Activated naive CD4-positive, alpha-beta T cell treated with anti-CD3 and anti-CD28 coated beads, Interleukin-2, amount 50 U/mL, for 24 hours (primary cell): ENCODE data around the gene REX1BD.

Experiments
- H3K27ac Mint-ChIP-seq: one replicate; pipeline ENCODE4 v1.8.0; 2021; ENCODE audit warnings: mild to moderate bottlenecking, mixed read lengths
- H3K27me3 Mint-ChIP-seq: one replicate; pipeline ENCODE4 v1.8.0; 2021; ENCODE audit warnings: mixed read lengths
- H3K36me3 Mint-ChIP-seq: one replicate; pipeline ENCODE4 v1.8.0; 2021; ENCODE audit warnings: mixed read lengths
- H3K4me1 Mint-ChIP-seq: one replicate; pipeline ENCODE4 v1.8.0; 2021; ENCODE audit warnings: mixed read lengths
- H3K4me3 Mint-ChIP-seq: one replicate; pipeline ENCODE4 v1.8.0; 2021; ENCODE audit warnings: mild to moderate bottlenecking, mixed read lengths
- H3K9me3 Mint-ChIP-seq: one replicate; pipeline ENCODE4 v1.8.0; 2021; ENCODE audit warnings: mixed read lengths

REX1BD gene

DNA sequence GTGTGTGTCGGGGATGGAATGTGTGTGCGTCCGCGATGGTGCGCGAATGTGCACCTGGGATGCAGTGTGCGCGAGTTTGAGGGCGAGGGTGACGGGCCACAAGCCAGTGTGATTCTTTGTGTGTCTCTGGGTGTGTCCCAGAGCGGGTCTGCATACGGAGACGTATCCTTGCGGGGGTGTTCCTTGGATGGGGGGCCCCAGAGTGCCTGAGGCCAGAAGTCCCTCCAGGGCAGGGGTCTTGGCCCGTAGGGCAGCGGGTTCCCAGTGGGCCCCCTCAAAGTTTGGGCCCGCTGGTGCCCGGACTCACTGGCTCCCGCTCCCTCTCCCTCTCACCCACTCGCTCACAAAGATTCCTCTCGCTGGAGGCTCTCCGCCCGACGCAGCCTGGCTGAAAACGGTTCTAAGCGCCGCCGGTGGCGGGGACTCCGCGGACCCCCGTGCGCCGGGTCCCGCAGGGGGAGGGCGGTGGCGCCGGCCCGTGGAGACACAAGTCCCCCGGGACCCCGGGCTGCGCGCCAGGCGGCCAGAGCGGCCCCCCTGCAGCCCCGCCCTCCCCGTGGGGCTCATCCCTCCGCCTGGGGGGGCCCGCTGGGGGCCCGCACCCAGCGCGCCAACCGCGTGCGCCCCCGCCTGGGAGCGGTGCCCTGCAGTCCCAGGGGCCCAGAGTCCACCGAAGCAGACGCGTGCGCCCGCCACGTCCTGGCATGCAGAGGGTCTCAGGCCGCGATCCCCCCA lies 17.1 kb downstream of the REX1BD start:
- Mint-ChIP-seq H3K27ac (peak overlapping the region; percentile 67), H3K27me3 (peaks cover 36% of the 10 kb centered on the region), H3K4me1 (peaks cover 14% of the 10 kb centered on the region), H3K9me3 (no peaks in the 10 kb centered on the region), H3K4me3 (peak overlapping the region; percentile 72), H3K36me3 (no peaks in the 10 kb centered on the region)

DNA sequence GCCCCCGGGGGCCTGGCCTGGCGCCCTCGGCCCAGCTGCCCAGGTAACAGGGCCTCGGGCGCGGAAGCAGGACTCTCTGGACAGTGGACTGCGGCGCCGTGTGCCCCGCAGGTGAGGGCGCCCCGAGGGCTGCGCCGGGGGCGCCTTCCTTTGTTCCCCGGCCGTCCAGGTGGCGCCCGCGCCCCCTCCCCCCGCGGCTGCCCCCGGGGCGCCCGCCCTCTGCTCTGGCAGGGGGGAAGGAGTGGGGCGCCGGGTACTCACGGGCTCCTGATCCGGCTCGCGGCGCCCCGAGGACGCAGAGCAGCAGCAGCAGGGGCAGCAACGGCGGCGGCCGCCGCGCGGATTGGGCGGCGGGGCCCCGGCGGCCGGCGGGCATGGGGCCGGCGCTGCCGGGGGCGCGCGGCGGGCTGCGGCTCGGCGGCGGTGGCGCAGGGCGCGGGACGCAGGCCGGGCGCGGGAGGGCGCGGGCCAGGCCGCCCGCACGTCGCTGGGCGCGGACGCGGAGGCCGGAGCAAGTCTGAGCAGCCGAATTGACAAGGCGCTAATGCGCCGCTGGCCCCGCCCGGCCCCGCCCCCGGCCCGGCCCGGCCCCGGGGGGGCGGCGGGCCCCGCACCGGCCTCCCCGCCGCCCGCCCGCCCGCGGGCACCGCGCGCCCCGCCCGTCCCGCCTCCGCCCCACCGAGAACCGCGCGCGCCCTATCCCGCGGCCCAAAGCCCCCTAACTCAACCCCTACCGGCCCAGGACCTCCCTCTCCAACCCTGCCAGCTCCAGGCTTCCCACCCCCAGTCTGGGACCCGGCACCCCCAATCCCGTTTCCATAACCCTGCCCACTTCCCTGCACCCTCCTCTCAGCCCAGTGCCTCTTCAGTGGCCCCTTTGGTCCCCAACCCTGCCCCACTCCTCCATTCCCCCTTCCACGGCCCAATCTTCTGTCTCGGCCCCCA lies 18.0 kb downstream of the REX1BD start, which contains the start of gene CRLF1:
TSS of gene CRLF1 (minus strand) at position 519 of the 945 bp plus-strand sequence. CDS start at position 376, 143 bp downstream.
- Mint-ChIP-seq H3K4me3 (no peak within 1 kb of the TSS), H3K27ac (no peak within 1 kb of the TSS), H3K9me3 (no peaks in the 10 kb centered on the region), H3K27me3 (peaks cover 41% of the 10 kb centered on the region), H3K4me1 (peaks cover 19% of the 10 kb centered on the region), H3K36me3 (no peaks in the 10 kb centered on the region)

DNA sequence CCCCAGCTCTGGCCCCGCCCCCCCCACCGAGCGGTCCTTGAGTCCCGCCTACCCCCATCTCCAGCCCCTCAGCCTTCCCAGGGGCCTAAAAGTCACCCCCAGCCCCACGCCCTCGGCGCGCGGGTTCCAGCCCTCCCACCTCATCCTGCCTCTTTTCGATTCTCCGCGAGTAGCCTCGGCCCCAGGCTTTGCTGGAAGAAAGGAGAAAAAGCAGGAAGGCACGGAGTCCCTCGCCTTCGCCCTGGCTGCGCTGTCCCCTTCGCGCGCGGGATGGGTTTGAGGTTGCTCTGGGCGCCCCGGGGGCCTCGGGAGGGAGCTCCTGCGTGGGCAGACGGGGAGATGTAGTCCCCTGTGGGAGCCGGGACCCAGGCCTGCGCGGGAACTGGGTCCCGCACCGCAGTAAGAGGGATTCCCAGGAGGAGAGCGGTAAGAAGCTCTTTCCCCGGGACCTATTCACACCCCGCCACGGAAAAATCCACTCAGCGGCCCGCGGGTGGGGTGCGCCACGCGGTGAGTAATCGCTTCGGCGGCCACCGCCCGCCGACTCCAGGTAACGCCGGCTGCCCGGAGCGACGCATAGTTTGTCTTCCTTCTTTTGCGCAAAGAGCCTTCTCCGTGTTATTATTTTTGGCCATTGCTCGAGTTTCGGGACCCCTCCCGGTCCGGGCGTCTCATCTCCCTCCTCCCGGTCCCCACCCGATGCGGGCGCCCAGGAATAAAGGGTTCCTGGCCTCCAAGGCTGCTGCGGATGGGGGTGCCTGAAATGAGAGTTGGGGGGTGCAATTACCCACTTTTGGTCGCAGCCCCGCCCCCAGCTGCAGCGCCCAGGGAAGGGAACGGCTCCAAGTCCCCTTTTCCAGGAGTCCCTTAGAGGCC lies 18.9 kb downstream of the REX1BD start:
- Mint-ChIP-seq H3K36me3 (no peaks in the 10 kb centered on the region), H3K9me3 (no peaks in the 10 kb centered on the region), H3K27ac (no peak overlapping the region), H3K27me3 (peaks cover 39% of the 10 kb centered on the region), H3K4me3 (no peak overlapping the region), H3K4me1 (peaks cover 26% of the 10 kb centered on the region)

DNA sequence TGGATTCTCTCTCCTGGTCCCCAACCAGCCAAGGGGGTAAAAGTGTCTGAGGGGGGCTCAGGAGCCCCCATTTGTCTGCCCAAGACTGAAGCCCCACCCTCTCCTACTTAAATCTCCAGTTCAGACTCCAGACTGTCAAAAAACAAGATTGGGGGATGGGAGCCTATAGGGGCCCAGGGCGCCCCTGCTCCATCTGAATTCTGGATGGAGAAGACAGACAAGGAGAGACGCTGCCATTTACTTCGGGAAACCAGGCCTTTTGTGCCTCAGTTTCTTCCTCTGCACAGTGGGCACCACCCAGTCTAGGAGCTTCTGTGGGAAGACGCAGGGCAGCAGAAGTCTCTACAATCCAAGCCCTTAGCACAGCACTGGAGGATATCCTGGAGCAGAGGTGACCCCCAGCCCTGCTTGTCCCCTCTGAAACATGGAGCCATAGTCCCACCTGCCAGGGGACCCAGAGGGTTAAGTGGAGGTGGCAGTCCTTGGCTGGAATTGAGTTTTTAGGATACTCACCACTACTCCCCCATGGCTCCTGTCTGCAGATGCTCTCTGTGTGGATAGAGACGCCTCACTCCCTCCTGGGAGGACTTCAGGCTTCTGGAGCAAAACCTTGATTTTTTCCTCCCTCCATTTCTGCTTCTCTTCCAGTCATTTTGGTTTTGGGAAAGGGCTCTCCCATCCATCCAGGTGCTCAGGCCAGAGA lies 19.7 kb downstream of the REX1BD start:
- Mint-ChIP-seq H3K27ac (no peak overlapping the region), H3K36me3 (no peaks in the 10 kb centered on the region), H3K9me3 (no peaks in the 10 kb centered on the region), H3K4me1 (peaks cover 26% of the 10 kb centered on the region), H3K4me3 (no peak overlapping the region), H3K27me3 (peaks cover 37% of the 10 kb centered on the region)

DNA sequence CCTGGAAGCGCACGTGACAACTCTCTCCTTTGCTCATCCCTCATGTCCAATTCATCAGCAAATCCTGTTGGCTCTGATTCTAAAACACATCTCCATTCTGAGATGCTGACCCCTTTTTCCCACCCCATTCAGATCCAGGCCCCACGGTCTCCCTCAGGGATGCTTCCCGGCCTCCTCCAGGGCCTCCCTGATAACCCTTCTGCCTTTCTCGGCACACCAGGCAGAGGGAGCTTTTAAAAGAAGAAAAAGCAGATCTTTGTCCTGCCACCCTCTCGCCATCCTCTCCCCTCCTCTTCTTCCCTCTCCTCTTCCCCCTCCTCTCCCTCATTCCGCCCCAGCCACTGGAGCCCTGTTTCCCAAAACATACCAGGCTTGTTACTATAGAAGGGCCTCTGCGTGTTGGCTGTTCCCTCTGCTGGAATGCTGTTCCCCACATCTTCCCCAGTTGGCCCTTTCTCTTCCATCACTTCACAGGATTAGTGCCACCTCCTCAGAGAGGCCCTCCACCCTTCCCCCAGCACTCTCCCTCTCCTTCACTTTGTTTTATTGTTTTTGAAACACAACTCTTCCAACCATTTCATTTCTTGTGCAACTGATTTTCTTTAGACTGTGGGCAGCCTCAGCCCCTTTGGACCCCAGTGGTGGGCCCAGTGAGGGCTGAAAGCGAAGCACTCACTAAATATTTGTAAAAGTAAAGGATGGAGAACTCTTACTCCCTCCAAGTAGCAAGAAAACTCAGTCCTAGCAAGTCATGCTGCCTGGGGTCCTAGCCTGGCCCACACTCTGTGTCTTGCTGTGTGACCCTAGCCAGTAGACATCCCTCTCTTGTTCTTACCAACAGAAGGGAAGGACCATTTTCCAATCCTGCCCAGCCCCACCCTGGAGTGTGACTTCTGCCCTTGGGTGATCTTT lies 20.5 kb downstream of the REX1BD start:
- Mint-ChIP-seq H3K9me3 (no peaks in the 10 kb centered on the region), H3K36me3 (no peaks in the 10 kb centered on the region), H3K4me1 (peaks cover 28% of the 10 kb centered on the region), H3K27ac (no peak overlapping the region), H3K27me3 (peaks cover 40% of the 10 kb centered on the region), H3K4me3 (no peak overlapping the region)

DNA sequence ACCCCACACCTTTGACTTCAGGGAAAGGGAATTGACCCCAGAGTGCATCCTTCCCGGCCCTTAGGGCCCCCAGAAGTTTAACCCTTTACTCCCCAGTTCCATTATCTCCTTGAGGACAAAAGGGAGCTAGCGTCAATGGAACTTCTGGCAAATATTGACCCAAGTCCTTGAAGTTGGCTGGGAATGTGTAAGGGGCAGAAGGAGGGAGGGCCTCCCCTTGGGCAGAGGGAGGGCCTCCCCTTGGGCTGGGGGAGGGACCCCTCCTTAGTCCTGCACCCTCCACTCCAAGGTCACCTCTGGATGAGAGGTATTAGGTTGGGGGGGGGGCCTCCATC lies 21.1 kb downstream of the REX1BD start:
- Mint-ChIP-seq H3K9me3 (no peaks in the 10 kb centered on the region), H3K4me1 (peaks cover 28% of the 10 kb centered on the region), H3K4me3 (no peak overlapping the region), H3K36me3 (no peaks in the 10 kb centered on the region), H3K27me3 (peaks cover 44% of the 10 kb centered on the region), H3K27ac (no peak overlapping the region)

DNA sequence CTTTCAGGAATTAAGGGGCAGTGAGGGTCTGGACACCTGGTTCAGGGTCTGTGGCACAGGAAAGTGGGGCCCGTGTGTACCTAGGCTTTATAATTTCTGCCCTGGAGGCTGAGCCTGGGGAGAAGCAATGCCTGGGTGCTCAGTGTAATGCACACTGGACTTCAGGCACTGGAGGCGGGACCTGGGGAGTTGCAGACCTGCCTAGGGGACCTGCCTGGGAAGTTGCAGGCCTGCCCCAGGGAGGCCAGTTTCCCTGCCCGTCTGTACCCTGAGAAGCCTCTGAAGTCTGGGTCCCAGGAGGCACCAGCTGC lies 21.6 kb downstream of the REX1BD start:
- no peaks in the 10 kb centered on the region for H3K36me3 Mint-ChIP-seq
- H3K4me1 Mint-ChIP-seq = peaks cover 28% of the 10 kb centered on the region
- peaks cover 45% of the 10 kb centered on the region for H3K27me3 Mint-ChIP-seq
- no peaks in the 10 kb centered on the region for H3K9me3 Mint-ChIP-seq
- H3K27ac Mint-ChIP-seq = no peak overlapping the region
- H3K4me3 Mint-ChIP-seq = no peak overlapping the region

DNA sequence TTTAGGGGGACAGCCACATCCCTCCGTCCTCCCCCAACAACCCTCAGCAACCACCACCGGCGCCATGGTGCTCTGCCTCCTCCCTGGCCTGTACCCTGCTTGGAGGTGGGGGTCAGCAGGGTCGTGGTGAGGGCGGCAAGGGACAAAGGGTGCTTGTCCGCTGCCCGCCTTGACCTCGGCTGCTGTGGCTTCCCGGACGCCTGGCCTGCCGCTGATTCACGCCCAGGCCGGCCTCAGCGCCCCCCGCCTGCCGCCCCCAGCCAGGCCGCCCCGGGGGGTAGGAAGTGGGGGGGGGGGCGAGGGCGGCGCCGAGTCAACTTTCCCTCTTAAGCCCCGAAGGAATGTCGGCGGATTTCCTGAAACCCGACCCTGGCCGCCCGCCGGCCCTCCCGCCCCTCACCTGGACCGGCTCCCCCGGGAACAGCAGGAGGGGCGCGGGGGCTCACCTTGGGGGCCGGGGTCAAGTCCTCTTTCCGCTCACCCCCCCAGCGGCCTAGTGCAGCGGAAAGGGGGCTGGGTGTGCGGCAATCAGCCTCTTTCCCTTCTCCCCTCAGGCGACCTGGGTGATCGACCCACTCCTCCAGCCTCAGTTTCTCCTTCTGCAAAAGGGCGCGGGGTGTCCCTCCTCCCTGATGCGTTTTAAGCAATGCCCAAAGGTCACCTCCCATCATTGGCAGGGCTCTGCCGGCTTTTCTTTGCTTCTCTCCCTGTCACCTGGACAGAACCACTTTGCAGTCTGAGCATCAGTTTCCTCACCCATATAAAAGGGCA lies 22.1 kb downstream of the REX1BD start:
- Mint-ChIP-seq H3K9me3 (no peaks in the 10 kb centered on the region), H3K27ac (peak overlapping the region; percentile 78), H3K27me3 (peaks cover 44% of the 10 kb centered on the region), H3K4me1 (peaks cover 23% of the 10 kb centered on the region), H3K36me3 (no peaks in the 10 kb centered on the region), H3K4me3 (peak overlapping the region; percentile 58)

DNA sequence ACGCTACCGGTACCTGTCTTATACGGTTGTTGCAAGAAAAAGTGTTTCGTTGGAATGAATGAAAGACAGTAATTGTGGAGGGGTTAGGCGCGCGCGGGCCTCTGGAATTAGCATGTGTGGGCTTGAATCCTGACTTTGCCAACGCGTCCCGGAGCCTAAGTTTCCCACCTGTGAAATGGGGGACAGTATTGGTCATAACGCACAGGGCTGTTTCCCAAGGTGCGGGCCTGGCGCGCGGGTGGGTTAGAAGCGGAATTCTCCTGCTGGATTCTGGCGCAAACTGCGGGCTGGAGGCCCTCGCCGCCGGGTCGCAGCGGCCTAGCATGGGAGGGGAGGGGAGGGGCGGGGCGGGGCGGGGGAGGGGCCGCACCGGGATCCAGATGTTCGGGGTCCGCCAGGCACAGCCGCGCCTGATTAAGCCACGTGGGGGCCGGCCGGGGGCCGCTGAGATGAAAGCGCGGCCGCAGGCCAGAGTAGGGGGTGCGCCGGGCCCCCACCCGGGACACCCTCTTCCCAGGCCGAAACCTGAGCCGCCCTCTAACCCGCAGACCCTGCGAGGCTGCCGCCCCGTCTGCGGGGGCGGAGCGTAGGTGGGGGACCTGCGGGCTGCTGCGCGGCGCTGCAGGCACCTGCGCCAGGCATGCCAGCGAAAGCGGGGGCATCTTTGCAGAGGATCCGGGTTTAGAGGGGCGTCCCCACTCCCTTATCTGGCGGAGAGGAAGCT lies 22.9 kb downstream of the REX1BD start:
- H3K4me3 Mint-ChIP-seq = peak overlapping the region; percentile 58
- peaks cover 44% of the 10 kb centered on the region for H3K27me3 Mint-ChIP-seq
- no peaks in the 10 kb centered on the region for H3K9me3 Mint-ChIP-seq
- no peaks in the 10 kb centered on the region for H3K36me3 Mint-ChIP-seq
- peak overlapping the region; percentile 78 for H3K27ac Mint-ChIP-seq
- peaks cover 23% of the 10 kb centered on the region for H3K4me1 Mint-ChIP-seq

DNA sequence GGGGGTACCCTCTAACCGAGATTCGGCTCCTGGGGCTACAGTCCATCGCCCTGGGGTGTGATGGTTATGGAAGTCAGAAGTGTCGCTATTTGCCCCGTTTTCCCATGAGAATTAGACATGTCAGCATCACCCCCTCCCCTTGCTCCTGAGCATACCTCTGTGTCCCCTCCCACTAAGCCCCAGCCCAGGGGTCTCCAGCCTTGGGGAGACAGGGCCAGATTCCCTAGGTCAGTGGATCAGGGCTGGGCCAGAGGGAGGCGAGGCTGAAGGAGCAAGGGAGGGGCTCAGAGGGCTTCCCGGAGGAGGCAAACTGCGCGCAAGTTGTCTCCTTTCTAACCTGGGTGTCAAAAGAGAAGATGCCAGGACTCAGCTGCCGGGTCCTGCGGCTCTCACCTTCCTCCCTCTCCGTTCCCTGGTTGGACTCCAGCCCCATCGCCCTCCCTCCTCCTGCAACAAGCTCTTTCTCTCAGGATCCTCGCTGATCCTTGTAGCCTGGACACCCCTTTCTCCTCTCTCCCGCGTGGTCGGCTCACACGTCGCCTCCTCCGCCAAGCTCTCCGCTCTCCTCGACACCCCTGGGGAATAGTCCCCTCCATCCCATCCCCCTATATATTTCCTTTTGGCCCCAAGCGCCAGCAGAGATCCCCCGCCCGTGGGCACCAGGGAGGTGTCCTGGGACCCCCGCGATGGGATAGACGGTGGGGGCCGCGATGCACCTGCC lies 23.6 kb downstream of the REX1BD start:
- Mint-ChIP-seq H3K27me3 (peaks cover 45% of the 10 kb centered on the region), H3K9me3 (no peaks in the 10 kb centered on the region), H3K36me3 (no peaks in the 10 kb centered on the region), H3K4me3 (peak overlapping the region; percentile 79), H3K27ac (no peak overlapping the region), H3K4me1 (peaks cover 23% of the 10 kb centered on the region)

DNA sequence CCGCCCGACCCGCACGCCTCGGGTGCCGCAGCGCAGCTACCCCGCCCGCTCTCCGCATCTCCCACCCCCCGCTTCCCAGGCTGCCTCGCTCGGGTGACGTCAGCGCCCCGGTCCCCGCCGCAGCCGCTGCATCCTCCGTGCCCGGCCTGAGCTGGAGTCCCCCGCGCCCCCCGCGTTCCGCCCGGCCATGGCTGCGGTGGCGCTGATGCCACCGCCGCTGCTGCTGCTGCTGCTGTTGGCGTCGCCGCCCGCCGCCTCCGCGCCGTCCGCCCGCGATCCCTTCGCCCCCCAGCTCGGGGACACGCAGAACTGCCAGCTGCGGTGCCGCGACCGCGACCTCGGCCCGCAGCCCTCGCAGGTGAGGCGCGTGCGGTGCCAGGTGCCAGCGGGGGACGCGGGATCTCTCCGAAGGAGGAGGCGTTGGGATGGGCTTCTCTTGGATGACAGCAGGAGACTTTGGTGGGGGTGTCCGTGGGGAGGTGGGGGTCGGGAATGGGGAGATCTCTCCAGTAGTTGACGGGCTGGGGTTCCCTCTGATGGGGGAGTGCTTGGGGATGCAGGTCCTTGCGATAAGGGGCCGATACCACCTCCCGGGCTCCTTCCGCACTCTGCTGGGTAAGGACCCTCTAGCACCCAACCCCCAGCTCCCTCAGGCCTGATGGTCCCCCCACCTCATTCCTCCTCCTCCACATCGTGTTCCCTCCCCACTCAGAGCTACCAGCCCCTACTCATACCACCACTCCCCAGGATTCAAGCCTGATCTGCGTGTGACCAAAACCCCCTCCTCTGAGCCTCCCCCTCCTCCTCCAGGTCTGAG lies 24.4 kb downstream of the REX1BD start, which contains the start of gene TMEM59L:
TSS of gene TMEM59L (plus strand) at position 99 of the 817 bp plus-strand sequence. CDS start at position 188, 89 bp downstream.
- H3K4me1 Mint-ChIP-seq = peaks cover 23% of the 10 kb centered on the region
- peaks cover 46% of the 10 kb centered on the region for H3K27me3 Mint-ChIP-seq
- H3K36me3 Mint-ChIP-seq = no peaks in the 10 kb centered on the region
- no peak within 1 kb of the TSS for H3K27ac Mint-ChIP-seq
- no peaks in the 10 kb centered on the region for H3K9me3 Mint-ChIP-seq
- peak within 1 kb of the TSS; percentile 79 for H3K4me3 Mint-ChIP-seq
